C4-2B (cell line): Measurements from ENCODE around the gene GGACT.

Experiments used
- ZFX ChIP-seq: fragments of 450-650 bp; IDR thresholded peaks from 2 replicates; pipeline ENCODE4 v1.6.1; 2017
- TF ChIP-seq, protein P1 (sequence below): fragments of 450-650 bp; conservative IDR thresholded peaks from 2 replicates; pipeline ENCODE4 v1.5.1; 2017; ENCODE audit warnings: mild to moderate bottlenecking

DNA sequence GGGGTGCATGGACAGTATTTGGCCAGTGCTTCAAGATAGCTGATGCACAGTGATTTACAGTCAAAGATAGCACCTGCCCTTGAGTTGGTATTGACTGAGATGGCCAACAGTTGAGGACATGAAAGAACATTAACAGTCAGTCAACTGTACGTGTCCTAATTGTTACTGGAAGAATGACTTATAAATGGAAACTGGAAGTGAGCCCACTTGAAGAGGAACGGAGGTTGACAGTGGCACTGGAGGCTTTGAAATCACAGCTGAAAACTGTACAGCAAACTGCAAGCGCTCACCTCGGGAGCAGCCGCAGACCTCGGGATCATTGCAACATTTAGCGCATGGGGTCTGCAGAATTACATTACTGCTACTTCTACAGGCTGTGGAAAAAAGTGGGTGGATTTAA is 77.1 kb downstream of the GGACT start:
- TF ChIP-seq, protein P1, sequence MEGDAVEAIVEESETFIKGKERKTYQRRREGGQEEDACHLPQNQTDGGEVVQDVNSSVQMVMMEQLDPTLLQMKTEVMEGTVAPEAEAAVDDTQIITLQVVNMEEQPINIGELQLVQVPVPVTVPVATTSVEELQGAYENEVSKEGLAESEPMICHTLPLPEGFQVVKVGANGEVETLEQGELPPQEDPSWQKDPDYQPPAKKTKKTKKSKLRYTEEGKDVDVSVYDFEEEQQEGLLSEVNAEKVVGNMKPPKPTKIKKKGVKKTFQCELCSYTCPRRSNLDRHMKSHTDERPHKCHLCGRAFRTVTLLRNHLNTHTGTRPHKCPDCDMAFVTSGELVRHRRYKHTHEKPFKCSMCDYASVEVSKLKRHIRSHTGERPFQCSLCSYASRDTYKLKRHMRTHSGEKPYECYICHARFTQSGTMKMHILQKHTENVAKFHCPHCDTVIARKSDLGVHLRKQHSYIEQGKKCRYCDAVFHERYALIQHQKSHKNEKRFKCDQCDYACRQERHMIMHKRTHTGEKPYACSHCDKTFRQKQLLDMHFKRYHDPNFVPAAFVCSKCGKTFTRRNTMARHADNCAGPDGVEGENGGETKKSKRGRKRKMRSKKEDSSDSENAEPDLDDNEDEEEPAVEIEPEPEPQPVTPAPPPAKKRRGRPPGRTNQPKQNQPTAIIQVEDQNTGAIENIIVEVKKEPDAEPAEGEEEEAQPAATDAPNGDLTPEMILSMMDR, result no peak
- TF ChIP-seq ZFX, result no peak
